Body of pancreas (tissue), 4 donors: ENCODE measurements around the gene AKR1C8. TPM values are rescaled to one million over a fixed set of nuclear protein-coding genes. Genes with fewer than 3 reads are reported as not detected.
"Not testable (repeated sequence)": the region's sequence is repeated elsewhere in the genome, so short reads cannot be mapped to it uniquely, and the experiment has no call there.

Experiments
- ATAC-seq: fragments of 150-250 bp; one replicate; pipeline ENCODE4 v1.9.1; 2016
- DNase-seq, 4 donors: peaks; one replicate each; pipeline ENCODE4 v3.0.0-alpha.2; 2019
- H3K27ac ChIP-seq, 4 donors: fragments of 200-600 bp; sonication (generic); 1 replicate in 3 of 4; 2 replicates in 1 of 4; pipeline versions ENCODE4 v1.5.1 to v1.6.1; 2016 to 2019; ENCODE audit warnings: mild to moderate bottlenecking in 1 of 4, mixed read lengths in 1 of 4, moderate library complexity in 1 of 4
- H3K27me3 ChIP-seq, 2 donors: fragments of 200-600 bp; sonication (generic); one replicate each; pipeline ENCODE4 v1.6.0; 2016; ENCODE audit warnings: mild to moderate bottlenecking in 1 of 2
- H3K36me3 ChIP-seq, 2 donors: fragments of 200-600 bp; sonication (generic); replicated peaks in 1 of 2; 2 replicates each; pipeline ENCODE4 v1.5.1; 2016; ENCODE audit warnings: low read depth in 2 of 2; ENCODE audit not compliant: insufficient read depth in 1 of 2
- H3K4me1 ChIP-seq: fragments of 200-600 bp; sonication (generic); one replicate; pipeline ENCODE4 v1.6.0; 2016
- H3K4me3 ChIP-seq, 2 donors: fragments of 200-600 bp; sonication (generic); 1 replicate in 1 of 2; 2 replicates in 1 of 2; pipeline ENCODE4 v1.5.1; 2016 to 2019
- H3K9me3 ChIP-seq, 3 donors: fragments of 200-600 bp; sonication (generic); 1 replicate in 2 of 3; 2 replicates in 1 of 3; pipeline ENCODE4 v1.5.1; 2016
- POLR2A ChIP-seq, 3 donors: fragments of 450-650 bp; IDR thresholded peaks; one replicate each; pipeline ENCODE4 v1.6.1; 2016; ENCODE audit warnings: antibody characterized with exemption in 3 of 3, mild to moderate bottlenecking in 2 of 3
- WGBS, 2 donors: methylation state at CpG; one replicate each; pipeline ENCODE4 v1.1.5; 2017; 5-methylcytosine and 5-hydroxymethylcytosine counted together
- intact Hi-C: fragments of 100-400 bp; cut with DNase I; formaldehyde crosslinking; loops from one replicate; pipeline ENCODE4 v1.15.1; 2023
- total RNA-seq, 2 donors: library from RNA; depleted of rRNA; stranded (reverse); fragments of >200 nt; gene quantifications; one replicate each; pipeline ENCODE4 v1.1.0, GENCODE V29; 2016
- TF ChIP-seq, protein P1 (sequence below), 7 experiments: fragments of 450-650 bp in 4 of 7; fragments of 200-600 bp in 3 of 7; sonication (generic) in 3 of 7; IDR thresholded peaks; one replicate each; pipeline ENCODE4 v1.5.1; 2016 to 2019; ENCODE audit warnings: antibody characterized with exemption in 7 of 7

AKR1C8 gene
- total RNA-seq, 2 donors from 2014 or later: not detected

DNA sequence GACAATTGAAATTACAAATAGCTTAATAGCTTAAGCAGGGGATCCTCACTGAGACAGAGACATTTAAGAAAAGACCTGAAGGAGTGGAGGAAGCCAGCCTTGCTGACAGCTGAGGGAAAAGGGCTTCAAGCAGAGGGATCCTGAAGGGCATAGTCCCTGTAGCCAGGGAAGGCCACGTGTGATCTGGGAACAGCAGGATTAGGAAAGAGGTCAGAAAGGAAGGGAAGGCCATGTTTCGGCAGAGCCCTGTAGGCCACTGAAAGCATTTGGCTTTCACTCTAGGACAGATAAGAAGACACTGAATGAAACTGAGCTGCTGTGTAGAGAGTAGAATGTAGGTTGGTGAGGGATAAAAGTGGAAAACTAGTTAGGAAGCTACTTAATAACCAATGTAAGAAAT lies 3.4 kb upstream of the AKR1C8 start:
- no peaks in the 10 kb centered on the region for H3K27me3 ChIP-seq
- TF ChIP-seq POLR2A (IDR thresholded peaks at IDR 0.05): no peak
- TF ChIP-seq, protein P1, sequence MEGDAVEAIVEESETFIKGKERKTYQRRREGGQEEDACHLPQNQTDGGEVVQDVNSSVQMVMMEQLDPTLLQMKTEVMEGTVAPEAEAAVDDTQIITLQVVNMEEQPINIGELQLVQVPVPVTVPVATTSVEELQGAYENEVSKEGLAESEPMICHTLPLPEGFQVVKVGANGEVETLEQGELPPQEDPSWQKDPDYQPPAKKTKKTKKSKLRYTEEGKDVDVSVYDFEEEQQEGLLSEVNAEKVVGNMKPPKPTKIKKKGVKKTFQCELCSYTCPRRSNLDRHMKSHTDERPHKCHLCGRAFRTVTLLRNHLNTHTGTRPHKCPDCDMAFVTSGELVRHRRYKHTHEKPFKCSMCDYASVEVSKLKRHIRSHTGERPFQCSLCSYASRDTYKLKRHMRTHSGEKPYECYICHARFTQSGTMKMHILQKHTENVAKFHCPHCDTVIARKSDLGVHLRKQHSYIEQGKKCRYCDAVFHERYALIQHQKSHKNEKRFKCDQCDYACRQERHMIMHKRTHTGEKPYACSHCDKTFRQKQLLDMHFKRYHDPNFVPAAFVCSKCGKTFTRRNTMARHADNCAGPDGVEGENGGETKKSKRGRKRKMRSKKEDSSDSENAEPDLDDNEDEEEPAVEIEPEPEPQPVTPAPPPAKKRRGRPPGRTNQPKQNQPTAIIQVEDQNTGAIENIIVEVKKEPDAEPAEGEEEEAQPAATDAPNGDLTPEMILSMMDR (IDR thresholded peaks at IDR 0.05): no peak
- H3K27ac ChIP-seq: no peak overlapping the region
- 71 to 91% methylated on average over 2 of the region's 2 CpGs for WGBS, 2 donors
- intact Hi-C loops: no loop called here
- no peak overlapping the region for H3K4me3 ChIP-seq
- DNase-seq (no peak), ATAC-seq (no peak)
- no peaks in the 10 kb centered on the region for H3K9me3 ChIP-seq
- no peaks in the 10 kb centered on the region for H3K4me1 ChIP-seq
- no peaks in the 10 kb centered on the region for H3K36me3 ChIP-seq

DNA sequence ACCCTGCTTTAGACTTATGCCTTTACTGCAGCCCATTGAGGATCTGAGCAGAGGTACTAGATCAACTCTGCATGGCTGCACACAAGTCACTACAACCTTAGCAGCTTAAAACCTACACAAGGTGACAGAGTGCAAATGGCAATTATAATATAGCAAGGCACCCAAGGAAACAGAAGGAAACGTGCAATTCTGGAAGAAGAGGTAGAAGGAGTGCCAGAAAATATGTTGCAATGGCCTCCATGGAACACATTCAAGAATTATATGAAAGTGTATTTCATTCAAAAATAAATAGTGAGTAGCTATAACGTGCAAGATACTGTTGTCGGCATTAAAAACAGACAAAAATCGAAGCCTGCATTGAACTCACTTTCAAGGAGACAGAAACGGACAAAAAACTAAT lies 2.9 kb upstream of the AKR1C8 start:
- no peak overlapping the region for H3K4me3 ChIP-seq
- WGBS, 2 donors: 65 to 71% methylated on average over 5 of the region's 5 CpGs

DNA sequence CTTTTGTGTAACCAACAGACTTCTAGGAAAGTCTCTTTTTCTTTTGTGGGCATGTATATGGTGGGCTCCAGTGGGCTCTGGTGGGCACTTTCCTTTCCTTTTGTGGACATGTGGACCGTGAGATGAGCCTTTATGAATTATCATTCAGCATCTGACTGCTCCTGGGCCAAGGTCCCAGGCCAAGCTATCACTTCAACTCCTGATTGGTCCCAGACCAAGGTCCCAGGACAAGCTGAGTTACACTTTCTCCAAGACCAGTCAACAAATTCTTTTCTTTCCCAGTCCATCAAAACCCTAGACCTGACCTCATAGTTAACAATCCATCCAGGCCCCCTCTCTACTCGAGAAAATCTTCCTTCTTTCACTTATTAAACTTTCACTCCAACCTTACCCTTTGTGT lies 1.0 kb downstream of the AKR1C8 start:
- DNase-seq (no peak), ATAC-seq (no peak)
- no peaks in the 10 kb centered on the region for H3K4me1 ChIP-seq
- no peak for TF ChIP-seq POLR2A (IDR thresholded peaks at IDR 0.05)
- no peaks in the 10 kb centered on the region for H3K27me3 ChIP-seq
- intact Hi-C loops: no loop called here
- H3K4me3 ChIP-seq: no peak overlapping the region
- H3K9me3 ChIP-seq: no peaks in the 10 kb centered on the region
- H3K36me3 ChIP-seq: no peaks in the 10 kb centered on the region
- no peak overlapping the region for H3K27ac ChIP-seq
- WGBS, 2 donors: 73 to 75% methylated on average over 2 of the region's 2 CpGs

More for the DNA sequence above, 2.9 kb upstream of the AKR1C8 start:
- ATAC-seq: no peak
- Histone ChIP-seq H3K4me1 (no peaks in the 10 kb centered on the region), H3K36me3 (no peaks in the 10 kb centered on the region), H3K27me3 (no peaks in the 10 kb centered on the region), H3K9me3 (no peaks in the 10 kb centered on the region), H3K27ac (no peak overlapping the region)
- intact Hi-C loops: no loop called here
- TF ChIP-seq, protein P1 (IDR thresholded peaks at IDR 0.05): no peak
- no peak for TF ChIP-seq POLR2A (IDR thresholded peaks at IDR 0.05)
- DNase-seq: no peak

DNA sequence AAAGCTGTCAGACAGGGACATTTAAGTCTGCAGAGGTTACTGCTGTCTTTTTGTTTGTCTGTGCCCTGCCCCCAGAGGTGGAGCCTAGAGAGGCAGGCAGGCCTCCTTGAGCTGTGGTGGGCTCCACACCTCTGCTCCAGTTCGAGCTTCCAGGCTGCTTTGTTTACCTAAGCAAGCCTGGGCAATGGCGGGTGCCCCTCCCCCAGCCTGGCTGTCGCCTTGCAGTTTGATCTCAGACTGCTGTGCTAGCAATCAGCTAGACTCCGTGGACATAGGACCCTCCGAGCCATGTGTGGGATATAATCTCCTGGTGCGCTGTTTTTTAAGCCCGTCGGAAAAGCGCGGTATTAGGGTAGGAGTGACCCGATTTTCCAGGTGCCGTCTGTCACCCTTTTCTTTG lies 4.4 kb downstream of the AKR1C8 start:
- H3K9me3 ChIP-seq, H3K27me3 ChIP-seq, H3K36me3 ChIP-seq, H3K4me1 ChIP-seq, DNase-seq, intact Hi-C loops, H3K4me3 ChIP-seq, ATAC-seq, H3K27ac ChIP-seq: not testable (repeated sequence)
- WGBS, 2 donors: 83 to 95% methylated on average over 11 to 12 of the region's 12 CpGs

DNA sequence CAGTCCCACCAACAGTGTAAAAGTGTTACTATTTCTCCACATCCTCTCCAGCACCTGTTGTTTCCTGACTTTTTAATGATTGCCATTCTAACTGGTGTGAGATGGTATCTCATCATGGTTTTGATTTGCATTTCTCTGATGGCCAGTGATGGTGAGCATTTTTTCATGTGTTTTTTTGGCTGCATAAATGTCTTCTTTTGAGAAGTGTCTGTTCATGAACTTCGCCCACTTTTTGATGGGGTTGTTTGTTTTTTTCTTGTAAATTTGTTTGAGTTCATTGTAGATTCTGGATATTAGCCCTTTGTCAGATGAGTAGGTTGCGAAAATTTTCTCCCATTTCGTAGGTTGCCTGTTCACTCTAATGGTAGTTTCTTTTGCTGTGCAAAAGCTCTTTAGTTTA lies 9.4 kb downstream of the AKR1C8 start:
- intact Hi-C loops, H3K9me3 ChIP-seq, H3K27ac ChIP-seq, H3K36me3 ChIP-seq, DNase-seq, H3K4me3 ChIP-seq, H3K4me1 ChIP-seq, H3K27me3 ChIP-seq, ATAC-seq: not testable (repeated sequence)
- WGBS, 2 donors: 80 to 93% methylated on average over 3 of the region's 3 CpGs

DNA sequence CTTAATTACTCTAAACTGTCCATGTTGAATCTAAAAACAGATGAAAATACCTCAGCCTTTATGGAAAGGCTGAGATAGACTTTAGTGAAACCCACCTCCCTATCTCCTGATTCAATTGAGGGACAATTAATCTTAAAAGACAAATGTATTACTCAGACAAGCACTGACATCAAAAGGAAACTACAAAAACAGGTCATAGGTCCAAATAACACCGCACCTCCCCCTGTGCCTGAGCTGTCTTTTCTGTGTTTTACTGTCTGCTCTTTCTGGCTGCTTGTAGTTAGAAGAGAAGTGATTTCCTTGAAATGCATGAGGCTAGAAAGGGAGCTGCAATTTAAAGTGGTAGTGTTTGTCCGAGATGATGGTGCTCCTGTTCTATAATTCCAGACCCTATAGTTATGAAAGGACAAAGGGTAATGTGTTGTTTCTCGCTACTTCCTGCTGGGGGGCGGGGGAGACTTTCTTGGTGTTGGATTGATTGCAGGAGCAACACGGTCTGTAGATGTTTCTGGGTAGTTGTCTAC lies 16.0 kb downstream of the AKR1C8 start:
- no peak for ATAC-seq
- H3K27me3 ChIP-seq: no peaks in the 10 kb centered on the region
- H3K4me1 ChIP-seq: no peaks in the 10 kb centered on the region
- H3K27ac ChIP-seq: no peak overlapping the region
- no peaks in the 10 kb centered on the region for H3K36me3 ChIP-seq
- TF ChIP-seq POLR2A (IDR thresholded peaks at IDR 0.05): no peak
- TF ChIP-seq, protein P1 (IDR thresholded peaks at IDR 0.05): no peak
- no peak for DNase-seq
- no peak overlapping the region for H3K4me3 ChIP-seq
- peaks cover 0 to 31% (median 0%) of the 10 kb centered on the region in 3 donors for H3K9me3 ChIP-seq
- intact Hi-C loops: no loop called here
- WGBS, 2 donors: 64 to 82% methylated on average over 5 of the region's 5 CpGs
